WERI-Rb-1 (cell line): Measurements from ENCODE around the gene PIK3C2G.

Experiments
- DNase-seq: peaks from one replicate; pipeline ENCODE4 v3.0.0-alpha.2; 2020
- H3K27ac ChIP-seq: fragments of 250-450 bp; sonication (Bioruptor Pico); 2 replicates; pipeline ENCODE4 v1.5.1; 2020; ENCODE audit warnings: mild to moderate bottlenecking, moderate library complexity
- H3K27me3 ChIP-seq: fragments of 250-450 bp; sonication (Bioruptor Pico); 2 replicates; pipeline ENCODE4 v1.5.1; 2021; ENCODE audit warnings: mild to moderate bottlenecking, low read depth, moderate library complexity; ENCODE audit not compliant: insufficient read depth, severe bottlenecking
- H3K36me3 ChIP-seq: fragments of 250-450 bp; sonication (Bioruptor Pico); 2 replicates; pipeline ENCODE4 v1.5.1; 2020; ENCODE audit warnings: mild to moderate bottlenecking, moderate library complexity
- H3K4me3 ChIP-seq: 2 replicates; pipeline ENCODE4 v1.5.1; 2011; ENCODE audit warnings: low read depth, mild to moderate bottlenecking, control low read depth, low read length
- H3K9me3 ChIP-seq: fragments of 250-450 bp; sonication (Bioruptor Pico); 2 replicates; pipeline ENCODE4 v1.5.1; 2021; ENCODE audit warnings: mild to moderate bottlenecking, moderate library complexity; ENCODE audit not compliant: severe bottlenecking
- CTCF ChIP-seq: IDR thresholded peaks from 2 replicates; pipeline ENCODE4 v1.5.1; 2011; ENCODE audit warnings: low read depth, mild to moderate bottlenecking, control low read depth, inconsistent platforms, low read length

Gene PIK3C2G

DNA sequence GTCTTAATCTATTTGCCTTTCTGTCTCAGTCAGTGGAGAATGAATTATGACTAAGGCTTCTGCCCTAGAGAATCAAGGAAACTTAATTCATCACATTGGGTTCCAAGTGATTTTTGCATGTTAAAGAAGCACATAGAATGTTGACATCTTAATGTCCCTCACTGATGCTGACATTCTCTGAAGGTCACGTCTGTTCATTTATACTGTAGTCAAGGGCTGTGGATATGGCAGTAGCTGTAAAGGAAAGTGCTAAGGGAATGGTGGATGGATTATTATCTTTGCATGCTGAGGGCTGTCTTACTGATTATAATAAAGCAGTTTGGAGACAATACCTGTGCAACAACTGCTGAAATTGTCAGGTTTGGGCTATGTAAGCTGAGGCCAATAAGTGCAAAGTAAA, 315.3 kb downstream of the PIK3C2G start:
- no peak for DNase-seq
- H3K27ac ChIP-seq, result no peak overlapping the region
- H3K4me3 ChIP-seq, result no peak overlapping the region
- no peaks in the 10 kb centered on the region for H3K9me3 ChIP-seq
- no peaks in the 10 kb centered on the region for H3K36me3 ChIP-seq
- H3K27me3 ChIP-seq, result no peaks in the 10 kb centered on the region
- TF ChIP-seq CTCF, result no peak

DNA sequence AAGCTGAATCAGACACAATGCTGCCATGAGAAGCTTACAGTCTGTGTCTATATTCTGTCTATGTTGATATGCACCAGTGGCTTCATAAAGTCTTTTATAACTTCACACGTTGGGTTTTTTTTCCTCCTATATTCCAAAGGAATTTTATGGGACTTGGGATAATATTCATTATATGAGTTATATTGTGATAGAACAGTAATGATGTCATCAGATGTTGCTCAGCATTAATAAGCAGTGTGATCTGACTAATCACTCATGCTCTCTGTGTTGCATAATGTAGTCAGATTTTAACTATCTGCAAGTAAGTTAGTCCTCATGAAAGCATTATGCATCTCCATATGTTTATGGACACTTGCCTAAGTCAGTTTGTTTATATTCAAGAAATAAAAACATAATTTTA, 316.9 kb downstream of the PIK3C2G start:
- no peaks in the 10 kb centered on the region for H3K9me3 ChIP-seq
- no peak for TF ChIP-seq CTCF
- no peaks in the 10 kb centered on the region for H3K36me3 ChIP-seq
- no peak overlapping the region for H3K27ac ChIP-seq
- DNase-seq, result no peak
- no peak overlapping the region for H3K4me3 ChIP-seq
- no peaks in the 10 kb centered on the region for H3K27me3 ChIP-seq

- H3K9me3 ChIP-seq, result peaks cover 3% of the 10 kb centered on the region
- no peak overlapping the region for H3K27ac ChIP-seq
- H3K27me3 ChIP-seq, result no peaks in the 10 kb centered on the region
- DNase-seq, result no peak
- no peak for TF ChIP-seq CTCF
- no peak overlapping the region for H3K4me3 ChIP-seq
- H3K36me3 ChIP-seq, result no peaks in the 10 kb centered on the region
These were observed 319.0 kb downstream of the PIK3C2G start for GRCh38 chr12:18580291-18580690.

- TF ChIP-seq CTCF, result no peak
- Histone ChIP-seq H3K36me3 (no peaks in the 10 kb centered on the region), H3K27ac (no peak overlapping the region), H3K4me3 (no peak overlapping the region), H3K9me3 (peaks cover 3% of the 10 kb centered on the region), H3K27me3 (no peaks in the 10 kb centered on the region)
- no peak for DNase-seq
These were observed 319.4 kb downstream of the PIK3C2G start for GRCh38 chr12:18580706-18581105.

DNA sequence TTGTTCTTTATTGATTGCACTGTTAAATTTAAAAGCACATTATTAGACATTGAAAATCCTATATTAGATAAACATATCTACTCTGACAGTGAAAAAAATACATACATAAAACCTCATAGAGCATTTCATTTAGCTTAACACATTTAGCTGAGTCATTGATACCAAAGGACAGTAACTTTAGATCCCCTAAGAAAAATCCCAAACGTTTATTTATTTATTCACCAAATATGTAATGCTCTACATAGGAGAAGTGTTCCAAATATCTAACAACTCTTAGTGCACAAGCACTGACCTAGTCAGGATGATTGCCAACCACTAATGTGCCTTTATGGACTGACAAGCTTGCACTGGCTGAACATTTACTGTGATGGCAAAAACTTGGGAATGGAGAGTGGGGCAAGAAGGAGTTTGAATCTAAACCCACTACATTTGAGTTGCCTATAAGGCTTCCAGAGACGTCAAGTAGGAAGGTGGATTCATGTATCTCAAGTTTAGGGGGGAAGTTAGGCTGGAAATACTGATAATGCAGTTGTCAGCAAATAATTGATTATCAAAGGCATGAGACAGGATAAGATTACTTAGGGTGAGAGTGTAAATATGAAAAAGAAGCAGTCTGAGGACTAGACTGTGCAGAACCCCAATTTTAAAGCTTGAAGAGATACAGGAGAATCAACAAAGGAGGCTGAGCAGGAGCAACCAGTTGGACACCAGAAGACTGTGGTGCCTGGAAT, 320.1 kb downstream of the PIK3C2G start:
- H3K4me3 ChIP-seq, result no peak overlapping the region

More for the DNA sequence above, 320.1 kb downstream of the PIK3C2G start:
- TF ChIP-seq CTCF, result no peak
- no peak for DNase-seq
- Histone ChIP-seq H3K27ac (no peak overlapping the region), H3K9me3 (peaks cover 3% of the 10 kb centered on the region), H3K36me3 (no peaks in the 10 kb centered on the region), H3K27me3 (no peaks in the 10 kb centered on the region)
